MM.1S (cell line): Measurements from ENCODE around the gene RAB11FIP5.

Source experiments
- EZH2 ChIP-seq: fragments of 300-600 bp; sonication (generic); optimal IDR thresholded peaks from 2 replicates; pipeline ENCODE3; 2017; ENCODE audit warnings: low read depth, mild to moderate bottlenecking, antibody characterized with exemption, low read length, mixed read lengths
- TF ChIP-seq, protein P1 (sequence below): fragments of 300-600 bp; sonication (generic); IDR thresholded peaks from 2 replicates; pipeline ENCODE4 v1.5.1; 2016; ENCODE audit warnings: antibody characterized with exemption, low read length, mixed read lengths

DNA sequence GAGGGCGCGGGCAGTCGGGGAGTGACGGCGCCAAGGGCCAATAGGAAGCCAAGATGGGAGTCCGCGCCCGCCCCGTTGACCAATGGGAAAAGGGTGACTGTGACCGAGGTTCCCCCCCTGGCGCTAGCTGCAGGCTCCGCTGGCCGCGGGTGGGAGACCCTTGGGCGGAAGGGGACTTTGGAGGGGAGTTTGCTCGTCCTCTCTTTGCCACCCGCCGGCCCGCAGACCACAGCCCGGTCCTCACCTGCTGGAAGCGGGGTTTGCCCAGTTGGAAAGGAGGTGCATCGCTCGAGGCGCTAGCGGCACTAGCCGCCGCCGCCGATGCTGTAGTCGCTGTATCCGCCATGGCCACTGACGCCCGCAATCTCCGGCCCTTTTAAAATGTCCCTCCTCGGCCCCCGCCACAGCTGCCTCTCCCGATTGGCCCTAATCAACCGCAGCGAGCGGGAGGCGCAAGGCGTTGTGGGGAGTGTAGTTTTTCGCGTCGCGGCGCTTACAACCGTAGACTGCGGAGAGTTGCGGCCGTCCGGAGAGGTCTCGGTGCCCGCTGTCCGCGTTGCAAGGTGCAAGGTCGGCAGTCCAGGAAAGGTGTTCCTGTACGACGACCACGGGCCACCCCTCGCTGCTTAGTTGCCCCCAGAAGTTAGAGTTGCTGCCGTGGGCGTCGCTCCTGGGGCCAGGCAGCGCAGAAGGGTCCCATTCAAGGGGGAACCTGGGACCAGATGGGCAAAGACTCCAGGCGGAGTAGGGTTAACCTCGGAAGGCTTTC, 41.2 kb downstream of the RAB11FIP5 start, which contains the start of gene SFXN5:
- TF ChIP-seq EZH2 = no peak
- TF ChIP-seq, protein P1, sequence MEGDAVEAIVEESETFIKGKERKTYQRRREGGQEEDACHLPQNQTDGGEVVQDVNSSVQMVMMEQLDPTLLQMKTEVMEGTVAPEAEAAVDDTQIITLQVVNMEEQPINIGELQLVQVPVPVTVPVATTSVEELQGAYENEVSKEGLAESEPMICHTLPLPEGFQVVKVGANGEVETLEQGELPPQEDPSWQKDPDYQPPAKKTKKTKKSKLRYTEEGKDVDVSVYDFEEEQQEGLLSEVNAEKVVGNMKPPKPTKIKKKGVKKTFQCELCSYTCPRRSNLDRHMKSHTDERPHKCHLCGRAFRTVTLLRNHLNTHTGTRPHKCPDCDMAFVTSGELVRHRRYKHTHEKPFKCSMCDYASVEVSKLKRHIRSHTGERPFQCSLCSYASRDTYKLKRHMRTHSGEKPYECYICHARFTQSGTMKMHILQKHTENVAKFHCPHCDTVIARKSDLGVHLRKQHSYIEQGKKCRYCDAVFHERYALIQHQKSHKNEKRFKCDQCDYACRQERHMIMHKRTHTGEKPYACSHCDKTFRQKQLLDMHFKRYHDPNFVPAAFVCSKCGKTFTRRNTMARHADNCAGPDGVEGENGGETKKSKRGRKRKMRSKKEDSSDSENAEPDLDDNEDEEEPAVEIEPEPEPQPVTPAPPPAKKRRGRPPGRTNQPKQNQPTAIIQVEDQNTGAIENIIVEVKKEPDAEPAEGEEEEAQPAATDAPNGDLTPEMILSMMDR = no peak
